Mammary epithelial cell (primary cell): ENCODE results near the gene BID.

Experiments
- CTCF ChIP-seq, 2 donors: IDR thresholded peaks in 1 of 2; conservative IDR thresholded peaks in 1 of 2; 2 replicates each; pipeline ENCODE4 v1.5.1; 2011 to 2012; ENCODE audit warnings: inconsistent platforms in 2 of 2, low read length in 2 of 2, mild to moderate bottlenecking in 2 of 2, control low read depth in 1 of 2, low read depth in 1 of 2; ENCODE audit not compliant: insufficient read depth in 1 of 2; ENCODE audit errors: extremely low read depth in 1 of 2
- EZH2 ChIP-seq: IDR thresholded peaks from 2 replicates; pipeline ENCODE4 v1.6.1; 2012; ENCODE audit warnings: low read length, inconsistent platforms, borderline replicate concordance

GRCh38 chr22:17749605-17750395 is 24.5 kb downstream of the BID start:
- TF ChIP-seq CTCF (conservative IDR thresholded peaks at IDR 0.05 in 1 of 2, IDR thresholded peaks at IDR 0.05 in 1 of 2; ENCODE audit: extremely low read depth in 1 of 2, insufficient read depth in 1 of 2, low read depth in 1 of 2, low read length in 2 of 2): no peak
- no peak for TF ChIP-seq EZH2
